ENCODE data around the gene PCDH15.
"Not testable (repeated sequence)": the region's sequence is repeated elsewhere in the genome, so short reads cannot be mapped to it uniquely, and the experiment has no call there.

Gene PCDH15

DNA sequence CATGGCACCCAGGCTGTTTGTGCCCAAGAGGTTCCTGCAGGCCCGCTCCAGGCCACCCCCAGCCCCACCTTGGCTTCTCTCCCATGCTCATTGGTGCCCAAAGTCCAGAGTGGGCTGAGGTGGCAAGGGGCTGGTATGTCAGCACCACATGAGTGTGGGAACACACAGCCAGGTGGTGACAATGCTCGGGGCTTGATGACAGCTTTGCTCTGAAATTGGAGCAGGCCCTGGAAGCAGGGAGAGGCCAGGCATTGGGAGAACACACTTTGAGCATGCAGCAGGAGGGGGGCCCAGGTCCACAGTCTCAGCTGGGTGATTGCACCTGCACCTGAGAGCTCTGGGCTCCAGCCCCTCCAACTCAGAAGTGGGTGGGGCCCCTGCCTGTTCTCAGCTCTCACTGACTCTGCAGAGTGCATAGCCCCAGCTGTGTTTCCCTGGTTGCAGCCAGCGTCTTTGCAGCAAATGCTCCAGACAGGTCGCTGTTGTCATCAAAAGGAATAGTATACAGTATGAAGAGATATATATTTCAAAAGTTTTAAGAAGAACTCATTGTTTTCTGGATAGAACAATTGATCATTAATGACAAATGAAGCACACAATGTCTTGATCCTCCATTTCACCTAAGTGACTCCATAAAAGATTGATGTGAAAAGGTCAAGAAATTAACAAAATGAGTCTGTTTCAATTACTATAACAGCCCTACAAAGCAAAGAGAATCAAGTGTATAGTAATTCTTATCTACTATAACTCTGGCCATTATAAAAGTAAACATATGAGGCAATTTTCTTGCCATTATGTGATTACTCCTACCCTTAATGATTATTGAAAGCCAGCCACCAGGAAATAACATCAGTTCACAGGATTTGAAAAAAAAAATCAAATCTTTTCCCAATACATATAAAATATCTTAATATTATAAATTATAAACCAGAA, 848.1 kb downstream of the PCDH15 start:
- no peak for DNase-seq

DNA sequence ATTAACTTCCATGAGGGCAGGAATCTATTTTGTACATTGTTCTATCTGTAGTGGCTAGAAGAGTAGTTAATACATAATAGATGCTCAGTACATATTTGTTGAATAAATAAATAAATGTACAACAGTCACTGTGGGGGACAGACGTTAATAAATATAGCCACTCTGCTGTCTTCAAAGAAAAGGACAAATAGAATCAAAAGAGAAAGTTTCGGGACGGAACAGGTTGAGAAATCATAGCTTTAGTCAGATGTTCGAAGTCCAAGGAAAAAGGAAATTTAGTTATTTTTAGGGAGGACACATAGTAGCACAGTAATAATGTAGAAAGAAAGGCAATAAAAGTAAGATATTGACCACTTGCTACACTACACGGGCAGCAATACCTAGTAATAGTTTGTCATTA, 861.4 kb downstream of the PCDH15 start:
- DNase-seq: no peak

DNA sequence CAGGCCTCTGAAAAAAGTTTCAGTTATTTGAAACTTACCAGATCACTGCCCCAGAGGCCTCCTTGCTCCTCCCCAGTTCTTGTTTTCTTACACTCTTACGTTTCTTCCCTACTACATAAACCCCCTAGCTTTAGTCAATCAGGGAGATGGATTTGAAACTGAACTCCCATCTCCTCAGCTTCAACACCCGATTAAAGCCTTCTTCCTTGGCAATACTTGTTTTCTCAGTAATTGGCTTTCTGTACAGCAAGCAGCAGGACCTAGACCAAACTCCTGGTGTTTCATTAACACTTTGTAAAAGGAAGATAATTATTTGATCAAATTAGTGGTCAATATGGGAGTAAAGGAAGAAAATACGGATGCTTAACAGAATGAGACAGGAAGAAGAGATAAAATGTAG, 870.4 kb downstream of the PCDH15 start:
- no peak for DNase-seq

DNA sequence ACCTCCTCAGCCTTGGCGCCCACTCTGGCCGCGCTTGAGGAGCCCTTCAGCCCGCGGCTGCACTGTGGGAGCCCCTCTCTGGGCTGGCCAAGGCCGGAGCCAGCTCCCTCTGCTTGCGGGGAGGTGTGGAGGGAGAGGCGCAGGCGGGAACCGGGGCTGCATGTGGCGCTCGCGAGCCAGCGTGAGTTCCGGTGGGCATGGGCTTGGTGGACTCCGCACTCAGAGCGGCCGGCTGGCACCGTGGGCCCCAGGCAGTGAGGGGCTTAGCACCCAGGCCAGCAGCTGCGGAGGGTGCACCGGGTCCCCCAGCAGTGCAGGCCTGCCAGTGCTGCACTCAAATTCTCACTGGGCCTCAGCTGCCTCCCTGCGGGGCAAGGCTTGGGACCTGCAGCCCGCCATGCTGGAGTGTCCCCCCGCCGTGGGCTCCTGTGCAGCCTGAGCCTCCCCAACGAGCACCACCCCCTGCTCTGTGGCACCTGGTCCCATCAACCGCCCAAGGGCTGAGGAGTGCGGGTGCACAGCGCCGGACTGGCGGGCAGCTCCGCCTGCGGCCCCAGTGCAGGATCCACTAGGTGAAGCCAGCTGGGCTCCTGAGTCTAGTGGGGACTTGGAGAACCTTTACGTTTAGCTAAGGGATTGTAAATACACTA, 876.9 kb downstream of the PCDH15 start:
- not testable (repeated sequence) for DNase-seq

DNA sequence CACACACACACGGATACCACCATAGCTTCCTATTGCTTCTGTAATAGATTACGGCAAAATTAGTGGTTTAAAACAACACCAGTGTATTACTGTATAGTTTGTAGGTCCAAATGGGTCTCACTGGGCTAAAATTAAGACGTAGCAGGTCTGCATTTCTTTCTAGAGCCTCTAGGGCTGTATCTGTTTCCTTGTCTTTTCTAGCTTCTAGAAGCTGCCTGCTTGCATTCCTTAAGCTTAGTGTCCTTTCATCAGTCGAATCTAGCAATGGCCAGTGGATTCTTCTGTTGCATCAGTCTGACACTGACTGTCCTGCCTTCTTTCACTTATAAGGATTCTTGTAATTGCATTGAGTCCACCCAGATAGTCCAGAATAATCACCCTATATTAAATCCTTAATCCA, 882.3 kb downstream of the PCDH15 start:
- DNase-seq: no peak

DNA sequence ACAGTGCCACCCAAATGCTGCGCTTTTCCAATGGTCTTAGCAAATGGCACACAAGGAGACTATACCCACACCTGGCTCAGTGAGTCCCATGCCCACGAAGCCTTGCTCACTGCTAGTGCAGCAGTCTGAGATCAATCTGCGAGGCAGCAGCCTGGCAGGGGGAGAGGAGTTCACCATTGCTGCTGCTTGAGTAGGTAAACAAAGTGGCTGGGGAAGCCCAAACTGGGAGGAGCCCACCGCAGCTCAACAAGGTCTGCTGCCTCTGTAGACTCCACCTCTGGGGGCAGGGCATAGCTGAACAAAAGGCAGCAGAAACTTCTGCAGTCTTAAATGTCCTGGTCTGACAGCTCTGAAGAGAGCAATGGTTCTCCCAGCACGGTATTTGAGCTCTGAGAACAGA, 891.2 kb downstream of the PCDH15 start:
- no peak for DNase-seq

DNA sequence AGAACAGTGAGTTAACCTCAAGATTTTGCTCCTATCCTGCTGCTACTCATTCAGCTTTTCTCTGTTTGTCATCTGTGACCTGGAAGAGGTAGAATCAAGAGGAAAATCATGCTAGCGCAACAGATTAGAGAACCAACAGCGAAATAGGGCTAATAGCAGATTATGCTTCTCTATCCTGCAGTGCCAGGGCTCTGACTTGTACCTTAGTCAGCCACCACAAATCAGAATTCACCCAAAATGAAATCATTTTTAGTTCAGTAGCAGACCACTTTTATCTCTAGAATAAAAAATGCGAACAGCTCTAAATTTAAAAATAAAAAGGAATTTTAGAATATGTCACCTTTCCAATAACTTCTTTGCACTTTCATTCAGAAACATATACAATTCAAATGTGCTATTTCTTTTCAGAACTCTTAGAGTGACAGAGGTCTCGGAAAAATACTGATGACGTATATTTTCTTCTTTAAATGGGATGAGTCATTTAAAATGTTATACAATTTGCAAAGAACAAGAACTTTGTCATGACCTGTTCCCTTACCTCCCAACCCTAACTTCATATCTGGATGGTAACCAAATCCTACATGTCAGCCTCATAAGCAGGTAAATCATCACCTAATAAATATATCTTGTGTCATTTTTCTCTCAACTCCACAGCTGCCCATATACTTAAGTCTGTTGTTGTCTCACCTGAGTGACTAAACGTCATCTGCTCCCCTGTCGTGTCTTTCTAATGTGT, 896.4 kb downstream of the PCDH15 start:
- no peak for DNase-seq

DNA sequence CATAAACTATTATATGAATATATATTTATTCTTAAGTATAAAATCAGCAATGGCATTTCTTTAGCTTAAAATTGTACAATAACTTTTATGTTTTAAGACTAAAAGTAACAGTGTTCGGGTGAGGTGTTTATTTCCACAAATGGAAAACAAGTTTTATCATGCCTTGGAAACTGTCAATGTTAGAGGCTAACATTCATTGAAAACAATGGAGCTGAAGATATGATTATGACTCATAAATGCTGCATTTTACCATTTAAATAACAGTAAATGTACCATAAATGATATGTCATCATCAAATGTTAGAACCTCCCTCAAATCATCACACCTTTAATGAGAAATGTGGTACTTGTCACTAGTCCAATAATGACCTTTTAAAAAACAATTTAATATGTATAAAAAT, 897.3 kb downstream of the PCDH15 start:
- DNase-seq: no peak

DNA sequence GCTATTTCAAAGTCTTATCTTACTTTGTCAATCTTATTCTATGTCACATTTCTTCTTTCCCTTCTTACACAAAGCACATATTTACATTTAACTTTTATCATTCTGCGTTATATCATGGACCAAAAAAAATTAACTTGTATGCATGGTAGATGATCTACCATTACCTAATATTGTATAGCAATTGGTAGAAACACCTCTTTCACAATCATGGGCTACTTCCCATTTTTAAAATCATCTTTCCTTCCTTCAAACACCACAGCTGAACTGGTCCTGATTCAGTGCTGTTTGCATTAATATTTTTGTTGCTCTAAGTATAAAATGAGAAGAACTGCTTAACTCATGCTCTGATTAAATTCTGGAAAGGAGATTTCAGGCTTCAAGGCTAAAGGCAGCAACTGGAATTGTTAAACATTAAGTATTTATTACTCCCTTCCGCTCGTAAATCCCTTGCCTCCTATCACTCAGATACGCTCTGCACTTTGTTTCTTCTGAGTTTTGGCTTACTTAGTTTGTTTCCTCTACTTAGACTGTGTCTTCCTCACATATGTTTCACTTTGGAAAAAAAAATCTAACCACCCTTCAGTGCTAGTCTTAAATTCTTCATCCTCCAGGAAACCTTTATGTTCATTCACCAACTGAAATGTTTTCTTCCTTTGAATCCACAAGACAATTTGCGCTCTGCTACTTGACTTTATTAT, 901.4 kb downstream of the PCDH15 start:
- DNase-seq: no peak

DNA sequence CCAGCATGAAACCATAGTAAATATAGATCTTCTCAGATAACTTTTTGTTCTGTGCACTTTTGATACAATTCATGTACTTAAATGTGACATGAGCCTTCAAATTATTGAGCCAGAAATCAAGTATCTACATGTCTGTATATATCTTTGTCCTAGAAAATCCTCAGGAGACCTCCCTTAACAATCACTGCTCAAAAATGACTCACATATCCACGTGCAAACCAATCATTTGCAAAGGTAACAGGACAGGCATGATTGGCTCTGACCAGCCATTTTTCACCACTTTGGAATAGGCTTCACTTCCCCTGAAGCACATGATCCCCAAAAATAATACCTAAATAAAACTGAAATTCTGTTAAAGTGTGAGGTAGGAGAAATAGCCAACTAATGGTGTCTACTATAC, 902.5 kb downstream of the PCDH15 start:
- DNase-seq: no peak

DNA sequence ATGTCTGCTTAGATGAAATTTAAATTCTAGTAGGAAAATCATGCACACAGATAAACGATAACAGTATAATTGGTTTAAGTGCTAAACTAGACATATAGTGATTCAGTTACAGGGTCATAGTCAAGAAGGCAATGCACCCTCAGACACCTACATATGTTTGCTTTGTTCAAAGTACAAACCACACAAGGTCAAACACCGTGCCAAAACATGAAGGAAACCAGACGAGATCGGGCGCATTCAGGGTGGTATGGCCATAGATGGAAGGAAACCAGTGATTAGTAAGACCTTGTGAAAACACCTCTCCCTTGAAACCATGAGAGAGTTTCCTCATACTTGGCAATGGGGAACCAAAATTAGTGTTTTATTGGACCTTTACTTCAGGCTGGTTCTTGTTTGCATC, 906.9 kb downstream of the PCDH15 start:
- no peak for DNase-seq

DNA sequence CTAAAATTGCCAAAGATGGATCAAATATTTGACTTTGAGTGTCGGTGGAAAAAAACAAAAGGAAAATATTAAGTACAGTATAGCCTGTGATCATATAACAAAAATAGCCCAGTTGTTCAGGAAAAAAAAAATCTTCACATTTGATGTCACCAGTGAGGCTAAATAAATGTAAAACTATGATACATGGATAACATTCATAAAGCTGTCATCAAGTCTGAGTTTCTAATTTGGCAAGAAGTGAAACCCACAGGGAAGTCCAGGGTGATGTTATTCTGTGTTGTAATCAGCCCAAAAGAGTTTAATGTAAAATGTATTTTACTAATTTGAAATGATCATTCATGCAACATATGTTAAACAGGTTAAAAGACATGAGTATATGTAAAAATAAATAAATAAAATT, 908.0 kb downstream of the PCDH15 start:
- DNase-seq: no peak

DNA sequence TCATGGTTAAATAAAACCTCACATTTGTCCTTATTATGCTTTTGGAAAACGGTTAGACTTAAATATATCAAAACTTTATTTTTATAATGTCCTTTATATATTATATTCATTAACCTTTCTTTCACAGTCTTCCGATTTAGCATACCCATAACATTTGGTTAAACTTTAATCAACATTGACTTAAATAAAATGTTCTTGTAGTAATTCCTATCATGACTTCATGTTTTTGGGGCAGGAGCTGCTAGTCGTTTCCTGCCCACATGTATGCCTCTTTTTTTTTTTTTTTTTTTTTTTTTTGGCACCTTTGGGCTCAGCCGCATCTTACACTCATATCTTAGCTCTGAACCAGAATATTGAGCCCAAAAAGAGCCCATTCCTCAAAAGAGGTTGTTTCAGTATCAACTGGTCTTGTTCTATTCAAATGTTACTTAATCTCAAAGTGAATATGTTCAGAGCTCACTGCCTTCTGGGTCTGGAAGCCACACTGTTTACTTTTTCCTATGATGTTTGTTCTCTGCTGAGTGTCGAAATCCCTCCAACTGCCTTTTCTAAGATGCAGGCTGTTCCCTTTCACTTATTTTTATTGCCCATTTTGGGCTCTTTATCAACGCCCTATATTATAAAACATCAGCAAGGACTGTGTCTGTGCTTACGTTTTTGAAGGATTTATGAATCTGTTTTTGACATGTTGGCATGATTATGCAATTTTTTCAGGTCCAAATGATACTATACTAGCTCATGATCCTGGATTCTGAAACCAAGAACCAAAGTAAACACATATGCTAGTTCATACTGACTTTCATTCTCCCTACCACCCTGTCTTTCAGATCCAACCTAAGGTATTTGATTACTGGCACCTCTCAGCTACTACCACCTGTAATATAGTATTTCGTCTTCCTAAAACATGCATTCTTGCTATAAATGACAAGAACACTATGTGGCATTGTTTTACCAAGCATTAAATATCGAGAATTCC, 914.4 kb downstream of the PCDH15 start:
- no peak for DNase-seq

DNA sequence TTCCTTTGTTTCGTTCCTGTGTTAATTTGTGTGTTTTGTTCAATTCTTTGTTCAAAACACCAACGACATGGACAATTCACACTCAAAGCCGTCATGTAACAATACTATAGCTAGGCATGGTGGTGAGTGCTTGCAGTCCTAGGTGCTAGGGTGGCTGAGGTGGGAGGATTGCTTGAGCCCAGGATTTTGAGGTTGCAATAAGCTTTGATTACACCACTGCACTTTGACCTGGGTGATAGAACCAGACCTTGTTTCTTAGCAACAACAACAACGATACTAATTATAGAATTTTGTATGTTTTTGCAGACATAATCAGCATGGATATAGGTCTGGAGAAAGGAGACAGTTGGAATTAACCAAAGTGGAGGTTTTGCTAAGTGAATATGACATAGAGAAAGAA, 936.2 kb downstream of the PCDH15 start:
- no peak for DNase-seq

DNA sequence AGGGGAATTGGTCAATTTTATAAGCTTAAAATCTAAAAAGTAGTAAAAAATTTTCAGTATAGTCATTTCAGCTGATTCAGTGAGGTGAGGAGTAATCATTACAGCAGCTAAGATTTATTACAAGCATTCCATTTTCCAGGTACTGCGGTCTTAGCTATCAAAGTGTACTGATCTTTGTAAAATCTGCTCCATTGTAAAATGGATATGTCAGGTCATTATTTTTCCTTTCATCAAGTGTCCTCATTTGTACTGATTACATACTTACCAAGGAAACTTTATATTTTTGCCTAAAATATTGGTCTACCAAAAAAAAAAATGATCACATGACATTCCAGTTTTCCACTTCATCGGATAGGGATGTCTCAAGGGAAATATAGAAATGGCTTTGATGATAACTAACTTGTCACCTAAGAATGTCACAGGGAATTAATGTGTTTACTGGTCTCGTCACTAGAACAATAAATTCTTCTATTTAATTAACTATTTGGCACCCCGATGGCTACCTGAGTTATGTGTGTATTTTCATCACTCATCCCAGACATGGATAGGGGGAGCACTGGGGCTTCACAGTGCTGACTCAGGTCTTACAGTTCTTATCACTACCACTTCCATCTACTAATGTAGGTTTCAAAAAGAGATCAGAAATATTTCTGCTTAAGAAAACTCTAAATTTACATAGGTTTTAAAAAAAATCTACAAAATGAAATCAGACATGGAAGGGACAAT, 948.4 kb downstream of the PCDH15 start:
- DNase-seq: no peak

DNA sequence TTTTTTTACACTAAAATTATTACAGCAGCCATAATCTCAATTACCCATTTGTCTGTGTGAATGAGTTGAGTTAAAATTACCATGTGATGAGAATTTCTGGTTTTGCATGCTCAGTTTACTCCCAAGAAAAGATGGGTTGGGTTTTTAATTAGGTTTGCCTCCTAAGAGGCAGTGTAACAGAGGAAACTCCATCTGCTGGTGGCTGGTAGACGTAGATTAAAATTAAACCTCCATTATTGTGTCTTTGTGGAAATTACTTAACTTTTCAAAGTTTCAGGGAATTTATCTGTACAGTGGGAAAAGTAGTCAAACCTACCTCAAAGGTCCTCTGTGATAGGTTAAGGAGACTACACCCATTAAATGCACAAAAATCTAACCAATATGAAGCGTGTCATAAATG, 954.2 kb downstream of the PCDH15 start:
- DNase-seq: no peak

DNA sequence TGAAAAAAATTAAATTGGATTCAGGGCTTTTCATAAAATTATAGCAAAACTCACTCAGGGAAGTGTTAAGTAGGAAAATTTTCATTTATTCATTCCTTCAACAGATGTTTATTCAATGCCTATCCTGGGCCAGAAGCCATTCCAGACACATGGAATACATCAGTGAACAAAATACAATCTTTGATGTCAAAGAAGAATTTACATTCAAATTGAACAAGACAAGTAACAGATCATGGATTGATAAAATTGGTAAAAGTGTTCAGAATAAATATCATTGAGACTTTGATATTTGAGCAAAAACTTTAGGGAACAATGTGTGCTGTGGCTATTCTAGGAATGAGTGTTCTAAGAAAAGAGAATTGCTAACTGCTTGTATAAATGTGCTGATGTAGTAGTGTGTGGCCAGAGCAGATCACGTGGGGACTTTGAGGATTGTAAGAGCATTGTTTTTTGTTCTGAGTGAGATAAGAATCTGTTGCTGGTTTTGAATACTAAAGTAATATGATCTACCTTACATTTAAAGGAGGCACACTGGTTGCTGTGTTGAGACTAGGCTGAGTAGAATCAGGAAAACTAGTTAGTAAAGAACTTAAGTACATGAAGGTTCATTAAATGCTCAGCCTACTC, 957.2 kb downstream of the PCDH15 start:
- DNase-seq: no peak

DNA sequence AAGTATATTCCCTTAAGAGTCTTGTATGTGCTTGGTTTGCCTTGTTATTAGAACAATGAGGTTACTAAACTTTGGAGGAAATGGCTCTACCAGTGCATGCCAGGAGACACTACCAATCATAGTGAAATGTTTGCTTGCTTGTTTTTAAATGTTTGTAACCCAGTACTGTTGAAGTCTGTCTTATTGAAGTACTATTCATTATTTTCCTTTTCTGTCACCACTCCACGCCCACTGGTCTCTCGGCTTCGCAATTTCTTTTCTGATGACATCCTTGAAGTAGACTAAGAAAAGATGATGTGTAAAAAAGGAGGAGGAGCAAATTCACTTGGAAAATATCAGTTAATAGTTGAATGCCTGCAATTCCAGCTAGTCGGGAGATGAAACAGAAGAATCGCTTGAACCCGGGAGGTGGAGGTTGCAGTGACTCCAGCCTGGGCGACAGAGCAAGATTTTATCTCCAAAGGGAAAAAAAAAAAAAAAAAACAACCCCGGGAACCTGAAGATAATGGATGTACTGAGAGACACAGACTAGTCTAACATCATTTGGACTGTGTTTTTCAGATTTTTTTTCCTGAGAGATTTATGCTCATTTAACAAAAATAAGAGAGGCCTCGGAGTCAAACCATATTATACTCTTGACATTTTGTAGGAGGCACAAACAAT, 959.4 kb downstream of the PCDH15 start:
- no peak for DNase-seq

DNA sequence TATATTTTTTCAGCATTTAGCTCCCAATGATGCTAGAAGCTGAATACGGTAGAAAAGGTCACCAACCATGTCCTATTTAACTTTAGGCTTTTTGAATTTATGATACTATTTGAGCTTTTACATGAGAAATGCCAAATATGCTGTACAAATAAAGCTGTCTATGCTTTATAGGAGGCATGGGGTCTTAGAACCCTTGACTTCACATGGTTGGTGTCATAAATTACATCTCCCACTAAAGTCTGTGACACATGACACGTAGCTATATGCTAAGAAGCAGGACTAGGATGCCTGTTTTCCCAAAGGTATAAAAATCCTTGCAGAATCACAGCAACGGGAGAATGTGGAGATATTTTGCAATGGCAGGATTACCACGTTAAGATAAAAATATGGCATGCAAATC, 960.4 kb downstream of the PCDH15 start:
- no peak for DNase-seq

DNA sequence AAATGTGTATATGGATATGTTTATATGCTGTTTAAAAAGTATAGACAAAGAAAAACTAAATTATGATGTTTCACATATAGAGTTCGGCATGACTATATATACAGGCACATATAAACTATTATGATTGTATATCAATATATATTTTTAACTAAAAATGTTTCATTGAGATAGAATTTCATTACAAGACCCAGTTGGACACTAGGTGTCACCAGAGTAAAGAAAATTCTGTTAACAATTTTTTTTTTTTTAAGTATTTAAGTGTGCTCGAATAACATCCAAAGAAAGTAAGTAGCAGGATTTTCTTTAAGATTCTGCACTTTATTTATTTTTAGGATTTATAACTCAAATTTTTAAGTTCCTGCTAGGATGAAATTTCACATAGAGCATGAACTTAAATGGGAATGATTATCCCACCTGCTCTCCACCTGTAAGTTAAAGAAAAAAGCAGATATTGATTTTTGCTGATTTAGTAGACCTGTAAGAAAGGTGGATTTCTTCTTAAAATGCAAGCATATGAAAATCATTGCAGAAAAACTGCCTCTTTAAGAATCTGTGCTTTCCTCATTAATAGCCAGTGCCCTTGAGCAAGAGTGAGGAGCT, 961.5 kb downstream of the PCDH15 start:
- no peak for DNase-seq
